Epithelial cell of alveolus of lung (primary cell): ENCODE data around the gene WFDC1. TPM values are rescaled to one million over a fixed set of nuclear protein-coding genes. Genes with fewer than 3 reads are reported as not detected.

Experiments used
- total RNA-seq: library from RNA; depleted of rRNA; stranded (reverse); fragments of >200 nt; gene quantifications from 2 replicates; pipeline ENCODE4 v1.2.1, GENCODE V29; 2015

Gene WFDC1, protein sequence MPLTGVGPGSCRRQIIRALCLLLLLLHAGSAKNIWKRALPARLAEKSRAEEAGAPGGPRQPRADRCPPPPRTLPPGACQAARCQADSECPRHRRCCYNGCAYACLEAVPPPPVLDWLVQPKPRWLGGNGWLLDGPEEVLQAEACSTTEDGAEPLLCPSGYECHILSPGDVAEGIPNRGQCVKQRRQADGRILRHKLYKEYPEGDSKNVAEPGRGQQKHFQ
- total RNA-seq, result 0.13 and 9.7 TPM in 2 replicates

DNA sequence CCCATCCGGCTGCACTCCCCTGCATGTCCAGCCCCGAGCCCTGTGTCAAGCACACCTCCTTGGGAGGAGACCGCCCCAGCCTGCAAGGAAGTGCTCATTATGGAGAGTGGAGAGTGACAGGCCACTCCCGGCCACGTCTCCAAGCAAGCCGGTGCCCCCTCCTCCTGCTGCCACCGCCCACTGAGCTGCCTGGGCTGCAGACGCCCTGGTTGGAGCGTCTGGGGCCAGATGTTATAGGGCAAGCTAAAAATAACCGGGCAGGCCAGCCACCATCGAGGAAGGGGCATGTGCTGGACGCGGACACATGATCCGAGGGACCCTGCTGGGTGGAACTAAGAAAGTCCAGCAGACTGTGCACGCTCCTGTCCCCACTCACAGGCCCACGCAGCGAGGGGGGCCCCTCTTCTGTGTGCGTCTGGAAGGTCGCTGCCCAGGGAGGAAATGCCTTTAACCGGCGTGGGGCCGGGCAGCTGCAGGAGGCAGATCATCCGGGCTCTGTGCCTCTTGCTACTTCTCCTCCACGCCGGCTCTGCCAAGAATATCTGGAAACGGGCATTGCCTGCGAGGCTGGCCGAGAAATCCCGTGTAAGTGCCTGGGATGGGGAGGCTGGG is at the start of gene WFDC1:
Gene WFDC1 (plus strand): TSS at position 348 of the 612 bp plus-strand sequence. CDS start 94 bp downstream, at position 442.

GRCh38 chr16:84368308-84368996 is 73.8 kb downstream of the WFDC1 start, which contains the start of gene ATP2C2:
ATP2C2 (plus strand) TSS chr16:84368538; CDS start chr16:84368616, 78 bp downstream.

Other genes starting within 250 kb of the WFDC1 start
- gene MBTPS1, start 177.9 kb upstream of the WFDC1 start, total RNA-seq, result 85.1 and 87.3 TPM in 2 replicates
- 18.0 and 20.4 TPM in 2 replicates for gene HSDL1, start 149.7 kb upstream of the WFDC1 start, total RNA-seq
- not detected in 2 replicates for gene DNAAF1, start 149.6 kb upstream of the WFDC1 start, total RNA-seq
- 18.9 and 36.2 TPM in 2 replicates for gene TAF1C, start 107.8 kb upstream of the WFDC1 start, total RNA-seq
- gene ADAD2, start 103.7 kb upstream of the WFDC1 start, total RNA-seq, result not detected in 2 replicates
- not detected in 2 replicates for gene KCNG4, start 54.9 kb upstream of the WFDC1 start, total RNA-seq
- under 0.01 TPM in 1 of 2 replicates, not detected in the other for gene ATP2C2, start 73.7 kb downstream of the WFDC1 start, total RNA-seq
- 9.6 and 18.4 TPM in 2 replicates for gene MEAK7, start 209.8 kb downstream of the WFDC1 start, total RNA-seq